HCT116 (cell line): ENCODE measurements around the gene TMTC1. TPM values are rescaled to one million over a fixed set of nuclear protein-coding genes. Genes with fewer than 3 reads are reported as not detected.

Experiments used
- ATAC-seq: fragments of 200-7000 bp; cut with Tn5 transposase; 2 replicates; pipeline ENCODE4 v1.9.1; 2020; ENCODE audit warnings: mild to moderate bottlenecking, moderate library complexity
- BruUV-seq: library from RNA; stranded (reverse); fragments of 400-500 nt; replicated peaks from 2 replicates; lab custom pipeline; 2021; lab: Mats Ljungman, UMichigan
- CTCF ChIA-PET: fragments of 300-600 bp; sonication (Branson Sonifier 250); formaldehyde crosslinking; loops from one replicate; lab custom pipeline; 2021; ENCODE audit warnings: antibody characterized with exemption; lab: Charles Lee
- POLR2A ChIA-PET: fragments of 300-600, 350-600 bp; sonication (Branson Sonifier 250); formaldehyde crosslinking; loops from one replicate; lab custom pipeline; 2021; ENCODE audit warnings: antibody characterized with exemption; lab: Charles Lee
- RAD21 ChIA-PET, 2 experiments: fragments of 300-600 bp; sonication (Branson Sonifier 250); formaldehyde crosslinking; loops; one replicate each; lab custom pipeline; 2023; ENCODE audit warnings: low total read pairs in 2 of 2; ENCODE audit not compliant: uncharacterized antibody in 2 of 2, unreplicated experiment in 2 of 2, low non-redundant PET in 1 of 2; lab: Charles Lee
- DNase-seq: peaks from one replicate; pipeline ENCODE4 v3.0.0-alpha.2; 2010; ENCODE audit warnings: low read depth, low spot score
- H2AFZ ChIP-seq: fragments of 200-600 bp; shearing (Covaris generic), sonication (generic); 2 replicates; pipeline ENCODE4 v1.6.1; 2017; ENCODE audit warnings: low read depth, mixed run types, mixed read lengths, antibody characterized with exemption, low read length; ENCODE audit not compliant: poor library complexity, severe bottlenecking
- H3K27ac ChIP-seq: 2 replicates; pipeline ENCODE4 v1.5.1; 2012; ENCODE audit warnings: low read depth, low read length
- H3K27me3 ChIP-seq: fragments of 200-600 bp; sonication (generic); 2 replicates; pipeline ENCODE4 v1.6.1; 2016; ENCODE audit warnings: mixed run types, low read length, mixed read lengths; ENCODE audit not compliant: insufficient read depth
- H3K36me3 ChIP-seq, 2 experiments: fragments of 200-500 bp in 1 of 2; fragments of 200-600 bp in 1 of 2; sonication (Bioruptor generic) in 1 of 2; sonication (generic) in 1 of 2; 2 replicates each; pipeline versions ENCODE4 v1.5.1 to v1.6.1; 2014 to 2016; ENCODE audit warnings: low read length in 2 of 2, inconsistent platforms in 1 of 2, mixed read lengths in 1 of 2, mixed run types in 1 of 2; ENCODE audit not compliant: insufficient read depth in 2 of 2, control insufficient read depth in 1 of 2
- H3K4me1 ChIP-seq, 2 experiments: fragments of 200-600 bp in 1 of 2; sonication (generic) in 1 of 2; 2 replicates each; pipeline versions ENCODE4 v1.5.1 to v1.6.1; 2012 to 2017; ENCODE audit warnings: low read length in 2 of 2, inconsistent platforms in 1 of 2, mild to moderate bottlenecking in 1 of 2, mixed read lengths in 1 of 2, mixed run types in 1 of 2, moderate library complexity in 1 of 2; ENCODE audit not compliant: insufficient read depth in 2 of 2, control insufficient read depth in 1 of 2
- H3K4me2 ChIP-seq: fragments of 200-600 bp; sonication (generic); 2 replicates; pipeline ENCODE4 v1.6.1; 2017; ENCODE audit warnings: mixed run types, low read length, mixed read lengths
- H3K4me3 ChIP-seq, 2 experiments: fragments of 200-600 bp in 1 of 2; sonication (generic) in 1 of 2; replicated peaks in 1 of 2; 2 replicates each; pipeline ENCODE4 v1.5.1; 2011 to 2016; ENCODE audit warnings: low read length in 2 of 2, control low read depth in 1 of 2, low read depth in 1 of 2, mild to moderate bottlenecking in 1 of 2, mixed read lengths in 1 of 2, mixed run types in 1 of 2
- H3K79me2 ChIP-seq: fragments of 200-600 bp; sonication (generic); 2 replicates; pipeline ENCODE4 v1.6.1; 2017; ENCODE audit warnings: mild to moderate bottlenecking, mixed run types, low read length, moderate library complexity, mixed read lengths; ENCODE audit not compliant: insufficient read depth
- H3K9ac ChIP-seq: fragments of 200-600 bp; sonication (generic); 2 replicates; pipeline ENCODE4 v1.6.1; 2016; ENCODE audit warnings: low read length, mixed read lengths
- H3K9me2 ChIP-seq: fragments of 200-600 bp; sonication (generic), shearing (Covaris generic); 2 replicates; pipeline ENCODE4 v1.6.1; 2017; ENCODE audit warnings: mixed run types, mild to moderate bottlenecking, moderate library complexity; ENCODE audit not compliant: insufficient read depth
- H3K9me3 ChIP-seq, 2 experiments: fragments of 200-500 bp in 1 of 2; fragments of 200-600 bp in 1 of 2; sonication (Bioruptor generic) in 1 of 2; sonication (generic) in 1 of 2; 2 replicates each; pipeline ENCODE4 v1.6.1; 2014 to 2017; ENCODE audit warnings: low read length in 2 of 2, mixed read lengths in 2 of 2, inconsistent platforms in 1 of 2, low read depth in 1 of 2, mild to moderate bottlenecking in 1 of 2, mixed run types in 1 of 2, moderate library complexity in 1 of 2; ENCODE audit not compliant: control insufficient read depth in 1 of 2, insufficient read depth in 1 of 2
- H4K20me1 ChIP-seq: fragments of 200-600 bp; sonication (generic), shearing (Covaris generic); 2 replicates; pipeline ENCODE4 v1.6.1; 2017; ENCODE audit warnings: mixed run types, mild to moderate bottlenecking, moderate library complexity; ENCODE audit not compliant: insufficient read depth
- CEBPB ChIP-seq: IDR thresholded peaks from 2 replicates; pipeline ENCODE4 v1.6.1; 2012; ENCODE audit warnings: low read depth
- EGR1 ChIP-seq: IDR thresholded peaks from 2 replicates; pipeline ENCODE4 v1.6.1; 2012; ENCODE audit warnings: low read depth
- ELF1 ChIP-seq: IDR thresholded peaks from 2 replicates; pipeline ENCODE4 v1.6.1; 2012; ENCODE audit warnings: low read depth, borderline replicate concordance
- EZH2 ChIP-seq: fragments of 200-600 bp; sonication (generic); IDR thresholded peaks from 2 replicates; pipeline ENCODE4 v1.6.1; 2017; ENCODE audit warnings: antibody characterized with exemption, mixed run types
- MAX ChIP-seq: IDR thresholded peaks from 2 replicates; pipeline ENCODE4 v1.6.1; 2012
- POLR2A ChIP-seq: IDR thresholded peaks from 2 replicates; pipeline ENCODE4 v1.7.0; 2011; ENCODE audit warnings: borderline replicate concordance; ENCODE audit not compliant: insufficient read depth, insufficient read length; ENCODE audit errors: extremely low read depth
- POLR2AphosphoS5 ChIP-seq: IDR thresholded peaks from 2 replicates; pipeline ENCODE4 v1.6.1; 2011; ENCODE audit warnings: mild to moderate bottlenecking, low read depth, low read length, moderate library complexity
- RAD21 ChIP-seq: IDR thresholded peaks from 2 replicates; pipeline ENCODE4 v1.6.1; 2012; ENCODE audit warnings: low read depth, mild to moderate bottlenecking
- REST ChIP-seq: IDR thresholded peaks from 2 replicates; pipeline ENCODE4 v1.6.1; 2012; ENCODE audit warnings: low read depth
- SIN3A ChIP-seq: IDR thresholded peaks from 2 replicates; pipeline ENCODE4 v1.6.1; 2012; ENCODE audit warnings: low read depth
- SP1 ChIP-seq: IDR thresholded peaks from 2 replicates; pipeline ENCODE4 v1.6.1; 2012; ENCODE audit warnings: low read depth
- SRF ChIP-seq: IDR thresholded peaks from 2 replicates; pipeline ENCODE4 v1.6.1; 2012; ENCODE audit warnings: low read depth
- TCF7L2 ChIP-seq: IDR thresholded peaks from 2 replicates; pipeline ENCODE4 v1.7.0; 2011; ENCODE audit warnings: borderline replicate concordance, inconsistent platforms; ENCODE audit not compliant: insufficient read depth, insufficient read length; ENCODE audit errors: extremely low read depth
- YY1 ChIP-seq: IDR thresholded peaks from 2 replicates; pipeline ENCODE4 v1.6.1; 2011; ENCODE audit warnings: low read length, low read depth, moderate library complexity, mild to moderate bottlenecking; ENCODE audit not compliant: insufficient replicate concordance; ENCODE audit errors: extremely low read depth
- intact Hi-C: fragments of 100-400 bp; cut with micrococcal nuclease; formaldehyde crosslinking; loops from 2 replicates; pipeline ENCODE4 v1.10.0; 2022
- total RNA-seq: library from RNA; stranded (reverse); gene quantifications from one replicate; pipeline ENCODE4 v1.2.1, GENCODE V29; 2021; ENCODE audit not compliant: unreplicated experiment
- TF ChIP-seq, protein P1 (sequence below): IDR thresholded peaks from 2 replicates; pipeline ENCODE4 v1.6.1; 2011; ENCODE audit warnings: mild to moderate bottlenecking, low read length, moderate library complexity; ENCODE audit not compliant: insufficient replicate concordance; ENCODE audit errors: extremely low read depth
- TF ChIP-seq, protein P2 (sequence below), 3 experiments: fragments of 200-600 bp in 1 of 3; sonication (generic) in 1 of 3; IDR thresholded peaks in 2 of 3; conservative IDR thresholded peaks in 1 of 3; 2 replicates each; pipeline ENCODE4 v1.5.1; 2012 to 2017; ENCODE audit warnings: low read depth in 2 of 3, low read length in 2 of 3, antibody characterized with exemption in 1 of 3, borderline replicate concordance in 1 of 3, control low read depth in 1 of 3, mild to moderate bottlenecking in 1 of 3, mixed read lengths in 1 of 3, mixed run types in 1 of 3, moderate library complexity in 1 of 3; ENCODE audit not compliant: insufficient read depth in 1 of 3

TMTC1 gene
- total RNA-seq, 1 experiment from 2014 or later: 2.0 TPM

DNA sequence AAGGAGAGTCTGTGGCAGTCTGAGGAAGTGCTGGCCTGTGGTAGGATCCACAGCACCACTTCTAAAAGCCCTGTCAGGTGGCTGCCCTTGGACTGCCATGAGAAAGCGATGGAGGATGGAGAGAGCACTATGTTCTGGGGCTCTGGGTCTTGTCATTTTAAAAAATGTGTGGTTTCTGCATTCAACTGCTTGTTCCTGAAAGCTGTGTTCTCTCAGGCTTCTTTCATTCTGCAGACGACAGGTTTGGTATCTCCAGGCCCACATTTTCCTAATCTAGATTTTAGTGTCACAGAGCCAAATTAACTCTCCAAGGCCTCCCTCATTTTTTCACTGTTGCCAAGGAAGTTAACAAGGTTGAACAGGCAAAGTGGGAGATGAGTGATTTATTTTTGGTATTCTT lies 296.8 kb downstream of the TMTC1 start:
- H3K36me3 ChIP-seq: no peaks in the 10 kb centered on the region
- ChIA-PET POLR2A (no interaction called here), RAD21 (no interaction called here), CTCF (no interaction called here)
- intact Hi-C loops: no loop called here
- no peaks in the 10 kb centered on the region for H3K9me2 ChIP-seq
- TF ChIP-seq TCF7L2 (no peak), POLR2A (no peak), POLR2AphosphoS5 (no peak), YY1 (no peak), RAD21 (no peak), SIN3A (no peak), EGR1 (no peak), SP1 (no peak), EZH2 (no peak), SRF (no peak), CEBPB (no peak), MAX (no peak), REST (no peak), ELF1 (no peak)
- TF ChIP-seq, protein P1, sequence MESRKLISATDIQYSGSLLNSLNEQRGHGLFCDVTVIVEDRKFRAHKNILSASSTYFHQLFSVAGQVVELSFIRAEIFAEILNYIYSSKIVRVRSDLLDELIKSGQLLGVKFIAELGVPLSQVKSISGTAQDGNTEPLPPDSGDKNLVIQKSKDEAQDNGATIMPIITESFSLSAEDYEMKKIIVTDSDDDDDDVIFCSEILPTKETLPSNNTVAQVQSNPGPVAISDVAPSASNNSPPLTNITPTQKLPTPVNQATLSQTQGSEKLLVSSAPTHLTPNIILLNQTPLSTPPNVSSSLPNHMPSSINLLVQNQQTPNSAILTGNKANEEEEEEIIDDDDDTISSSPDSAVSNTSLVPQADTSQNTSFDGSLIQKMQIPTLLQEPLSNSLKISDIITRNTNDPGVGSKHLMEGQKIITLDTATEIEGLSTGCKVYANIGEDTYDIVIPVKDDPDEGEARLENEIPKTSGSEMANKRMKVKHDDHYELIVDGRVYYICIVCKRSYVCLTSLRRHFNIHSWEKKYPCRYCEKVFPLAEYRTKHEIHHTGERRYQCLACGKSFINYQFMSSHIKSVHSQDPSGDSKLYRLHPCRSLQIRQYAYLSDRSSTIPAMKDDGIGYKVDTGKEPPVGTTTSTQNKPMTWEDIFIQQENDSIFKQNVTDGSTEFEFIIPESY: no peak
- TF ChIP-seq, protein P2, sequence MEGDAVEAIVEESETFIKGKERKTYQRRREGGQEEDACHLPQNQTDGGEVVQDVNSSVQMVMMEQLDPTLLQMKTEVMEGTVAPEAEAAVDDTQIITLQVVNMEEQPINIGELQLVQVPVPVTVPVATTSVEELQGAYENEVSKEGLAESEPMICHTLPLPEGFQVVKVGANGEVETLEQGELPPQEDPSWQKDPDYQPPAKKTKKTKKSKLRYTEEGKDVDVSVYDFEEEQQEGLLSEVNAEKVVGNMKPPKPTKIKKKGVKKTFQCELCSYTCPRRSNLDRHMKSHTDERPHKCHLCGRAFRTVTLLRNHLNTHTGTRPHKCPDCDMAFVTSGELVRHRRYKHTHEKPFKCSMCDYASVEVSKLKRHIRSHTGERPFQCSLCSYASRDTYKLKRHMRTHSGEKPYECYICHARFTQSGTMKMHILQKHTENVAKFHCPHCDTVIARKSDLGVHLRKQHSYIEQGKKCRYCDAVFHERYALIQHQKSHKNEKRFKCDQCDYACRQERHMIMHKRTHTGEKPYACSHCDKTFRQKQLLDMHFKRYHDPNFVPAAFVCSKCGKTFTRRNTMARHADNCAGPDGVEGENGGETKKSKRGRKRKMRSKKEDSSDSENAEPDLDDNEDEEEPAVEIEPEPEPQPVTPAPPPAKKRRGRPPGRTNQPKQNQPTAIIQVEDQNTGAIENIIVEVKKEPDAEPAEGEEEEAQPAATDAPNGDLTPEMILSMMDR (IDR thresholded peaks at IDR 0.05 in 2 of 3, conservative IDR thresholded peaks at IDR 0.05 in 1 of 3; ENCODE audit: borderline replicate concordance in 1 of 3, insufficient read depth in 1 of 3, low read depth in 2 of 3, low read length in 2 of 3): no peak
- H3K4me2 ChIP-seq: no peak overlapping the region
- no TSS peak for BruUV-seq
- H3K9ac ChIP-seq: no peak overlapping the region
- no peak overlapping the region for H3K27ac ChIP-seq
- H4K20me1 ChIP-seq: no peaks in the 10 kb centered on the region
- no peak for ATAC-seq
- H3K4me1 ChIP-seq: no peaks in the 10 kb centered on the region
- no peaks in the 10 kb centered on the region for H3K79me2 ChIP-seq
- H2AFZ ChIP-seq: no peak overlapping the region
- no peaks in the 10 kb centered on the region for H3K9me3 ChIP-seq
- no peak for DNase-seq
- no peaks in the 10 kb centered on the region for H3K27me3 ChIP-seq
- no peak overlapping the region for H3K4me3 ChIP-seq
